HG03159 (cell line): ENCODE measurements around the gene PHACTR1.

Source experiments
- ATAC-seq: cut with Tn5 transposase; IDR thresholded peaks from one replicate; pipeline ENCODE4 v1.9.1; 2021; ENCODE audit warnings: mild to moderate bottlenecking, moderate library complexity; ENCODE audit not compliant: unreplicated experiment

The PHACTR1 gene

DNA sequence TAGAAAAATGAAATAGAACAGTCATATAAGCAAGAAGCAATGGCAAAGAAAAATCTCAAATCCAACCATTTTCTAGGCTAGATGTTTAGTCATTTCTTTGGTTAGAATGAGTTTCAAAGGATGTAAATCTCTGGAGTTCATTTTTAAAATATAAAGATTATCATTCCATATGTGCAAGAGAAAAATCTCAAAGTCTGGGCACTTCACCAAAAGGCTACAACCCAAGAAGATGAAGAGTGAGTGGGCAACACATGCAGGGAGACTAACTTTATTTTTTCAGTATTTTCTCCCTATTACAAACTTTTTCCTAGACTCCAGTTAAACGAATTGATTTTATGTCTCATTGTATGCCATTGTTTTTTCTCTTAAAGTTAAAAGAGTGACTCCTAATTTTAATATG is 83.6 kb downstream of the PHACTR1 start:
- ATAC-seq: no peak

DNA sequence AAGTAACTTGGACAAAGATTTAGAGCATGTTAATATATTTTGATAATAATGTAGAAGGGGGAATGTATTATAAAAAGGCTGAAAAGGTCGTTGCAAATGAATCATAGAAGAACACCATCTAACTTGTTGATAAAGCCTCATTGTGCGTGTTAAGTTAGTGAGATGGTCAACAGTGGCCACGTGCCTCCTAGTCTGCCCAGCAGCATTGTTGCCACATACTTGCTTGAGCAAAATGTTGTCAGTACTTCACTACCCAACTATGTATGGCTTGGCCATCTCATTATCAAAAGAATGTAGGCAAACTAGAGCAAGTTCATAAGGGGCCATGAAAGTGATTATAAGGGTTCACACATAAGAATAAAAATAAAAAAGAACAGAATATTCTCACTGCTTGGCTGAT is 84.6 kb downstream of the PHACTR1 start:
- no peak for ATAC-seq

GRCh38 chr6:12802440-12802839 is 85.9 kb downstream of the PHACTR1 start:
- no peak for ATAC-seq

DNA sequence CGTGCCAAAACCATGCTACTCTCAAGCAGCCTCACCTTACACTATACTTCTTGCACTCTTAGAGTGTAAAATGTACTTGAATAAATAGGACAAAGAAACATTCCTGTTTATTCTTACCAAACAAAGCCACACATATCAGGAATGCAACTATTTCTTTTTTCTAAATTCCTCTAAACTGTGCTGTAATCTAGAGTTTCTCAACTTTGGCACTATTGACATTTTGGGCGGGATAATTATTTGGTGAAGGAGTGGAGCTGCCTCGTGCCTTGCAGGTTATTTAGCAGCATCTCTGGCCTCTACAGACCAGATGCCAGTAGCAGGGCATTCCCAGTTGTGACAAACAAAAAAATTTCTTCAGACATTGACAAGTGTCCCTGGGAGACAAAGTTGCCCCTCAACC is 86.9 kb downstream of the PHACTR1 start:
- no peak for ATAC-seq

DNA sequence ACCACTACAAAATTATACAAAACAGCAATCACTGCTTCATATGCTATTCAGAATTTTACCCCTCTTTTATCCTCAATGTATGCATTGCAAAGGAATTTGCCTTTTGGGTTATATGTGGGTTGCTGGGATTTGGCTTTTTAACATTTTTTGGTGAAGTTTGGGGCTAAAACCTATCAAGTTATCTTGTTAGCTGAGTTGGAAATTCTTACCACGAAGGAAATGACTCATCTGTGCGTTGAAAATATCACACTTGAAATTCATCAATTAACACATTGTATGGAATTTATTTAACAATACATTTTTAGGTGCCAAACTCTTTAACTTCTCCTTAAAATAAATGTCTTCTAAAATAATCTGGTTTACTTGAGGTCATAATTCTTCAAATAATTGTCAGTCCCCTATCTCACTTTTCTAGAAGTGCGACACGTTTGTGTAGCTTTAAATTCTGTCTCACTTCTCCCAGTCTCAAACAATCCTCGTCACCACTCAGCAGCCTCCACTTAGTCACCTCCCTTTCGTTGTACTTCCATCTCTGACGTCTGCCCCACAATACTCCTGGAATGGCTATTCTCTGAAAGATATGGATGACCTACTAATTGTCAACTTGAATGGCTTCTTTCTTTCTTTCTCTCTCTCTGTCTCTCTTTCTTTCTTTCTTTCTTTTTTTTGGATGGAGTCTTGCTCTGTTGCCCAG is 88.5 kb downstream of the PHACTR1 start:
- no peak for ATAC-seq

- no peak for ATAC-seq
Observed at GRCh38 chr6:12806136-12806535, 89.6 kb downstream of the PHACTR1 start.

DNA sequence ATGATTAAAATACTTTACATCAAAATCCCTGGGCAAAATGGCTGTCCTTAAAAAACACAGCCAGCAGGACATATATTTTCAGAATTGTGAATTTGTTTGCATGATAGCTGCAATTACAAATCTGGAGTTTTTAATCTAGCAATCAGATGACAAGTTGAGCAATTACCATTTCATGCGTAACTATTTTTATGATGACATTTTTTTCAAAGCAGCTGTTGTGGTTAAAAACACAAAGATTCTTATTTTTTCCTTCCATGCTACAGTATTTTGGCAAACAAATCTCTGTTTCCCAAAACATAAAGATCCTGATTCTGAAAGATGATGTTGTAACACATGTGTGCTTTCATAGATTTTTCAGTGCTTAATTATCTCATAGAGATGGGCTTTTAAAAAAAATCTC is 90.2 kb downstream of the PHACTR1 start:
- no peak for ATAC-seq

GRCh38 chr6:12811519-12811918 is 95.0 kb downstream of the PHACTR1 start:
- no peak for ATAC-seq

- ATAC-seq: no peak
Observed at GRCh38 chr6:12813321-12813720, 96.8 kb downstream of the PHACTR1 start.

GRCh38 chr6:12814015-12814414 is 97.4 kb downstream of the PHACTR1 start:
- no peak for ATAC-seq

GRCh38 chr6:12815089-12815488 is 98.5 kb downstream of the PHACTR1 start:
- no peak for ATAC-seq

GRCh38 chr6:12815884-12816600 is 99.5 kb downstream of the PHACTR1 start:
- ATAC-seq: no peak

DNA sequence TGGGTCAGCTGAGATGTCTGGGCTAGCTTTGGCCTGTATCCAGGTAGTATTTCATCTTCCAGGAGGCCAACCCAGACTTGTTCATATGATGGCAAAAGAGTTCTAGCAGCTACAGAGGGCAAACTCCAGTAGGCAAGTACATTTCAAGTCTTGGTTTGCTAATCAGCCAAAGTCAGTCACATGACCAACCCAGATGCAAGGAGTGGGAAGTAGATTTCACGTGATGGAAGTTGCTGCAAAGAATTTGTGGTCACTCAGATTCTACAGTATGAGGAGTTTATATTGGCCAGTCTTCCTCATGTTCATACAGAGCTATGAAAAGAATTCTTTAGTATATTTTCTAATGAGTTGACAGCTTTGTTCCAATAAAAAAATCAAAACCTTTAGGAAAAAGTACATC is 101.8 kb downstream of the PHACTR1 start:
- ATAC-seq: no peak

GRCh38 chr6:12823847-12824246 is 107.3 kb downstream of the PHACTR1 start:
- no peak for ATAC-seq

GRCh38 chr6:12826584-12826983 is 110.0 kb downstream of the PHACTR1 start:
- ATAC-seq: no peak

DNA sequence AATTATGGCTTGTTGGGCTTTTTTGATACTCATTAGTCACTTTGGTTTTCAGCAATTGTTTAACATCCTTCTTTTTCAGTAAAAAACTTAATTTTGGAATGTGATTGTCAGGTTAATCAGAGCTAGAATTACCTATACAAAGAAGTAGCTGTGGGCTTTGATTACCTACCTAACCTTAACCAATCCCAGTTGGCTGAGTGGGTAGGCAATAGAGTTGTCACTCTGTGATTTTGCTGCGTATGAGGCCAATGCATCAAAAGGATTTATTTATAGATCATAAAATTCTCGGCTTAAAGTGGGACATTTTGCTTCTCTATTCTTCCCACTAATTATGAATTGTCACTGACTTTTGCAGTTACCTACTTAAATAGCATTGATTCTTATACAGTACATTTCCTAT is 111.4 kb downstream of the PHACTR1 start:
- no peak for ATAC-seq

GRCh38 chr6:12832226-12832735 is 115.7 kb downstream of the PHACTR1 start:
- no peak for ATAC-seq

DNA sequence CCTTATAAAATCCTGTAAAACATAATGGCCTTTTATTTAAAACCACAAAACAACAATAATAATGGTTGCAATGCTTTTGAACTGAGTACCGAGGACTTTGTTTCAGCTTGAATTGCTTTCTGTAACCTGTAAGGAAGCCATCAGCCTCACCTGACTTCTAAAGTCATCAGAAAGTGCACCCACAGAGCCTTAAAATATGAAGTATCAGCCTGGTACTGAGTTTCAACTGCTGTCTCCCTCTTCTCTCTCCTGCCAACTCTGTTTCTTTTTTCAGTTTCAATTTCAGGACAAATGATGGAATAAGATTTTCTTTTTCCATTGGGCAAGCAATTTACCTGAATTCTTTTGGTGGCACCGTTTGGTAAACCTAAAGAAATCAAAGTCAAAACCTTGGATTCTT is 119.4 kb downstream of the PHACTR1 start:
- ATAC-seq: no peak

DNA sequence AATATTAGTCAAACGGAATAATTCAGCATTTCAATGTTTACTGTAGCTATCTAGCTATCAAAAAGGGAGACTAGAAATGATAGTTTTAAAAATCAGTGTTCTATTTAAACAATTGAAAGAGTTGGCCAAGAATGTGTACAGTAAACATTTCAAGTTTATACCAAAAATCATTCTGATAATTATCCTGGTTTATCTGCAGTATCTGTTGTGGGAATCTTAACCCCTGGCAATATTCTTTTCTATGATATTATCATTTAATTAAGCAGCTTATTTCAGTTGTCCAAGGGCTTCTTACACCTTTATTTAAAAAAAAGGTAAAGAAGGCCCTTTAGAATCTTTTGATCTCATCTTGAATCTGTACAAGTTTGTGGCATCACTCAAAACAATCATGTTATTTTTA is 125.1 kb downstream of the PHACTR1 start:
- no peak for ATAC-seq

DNA sequence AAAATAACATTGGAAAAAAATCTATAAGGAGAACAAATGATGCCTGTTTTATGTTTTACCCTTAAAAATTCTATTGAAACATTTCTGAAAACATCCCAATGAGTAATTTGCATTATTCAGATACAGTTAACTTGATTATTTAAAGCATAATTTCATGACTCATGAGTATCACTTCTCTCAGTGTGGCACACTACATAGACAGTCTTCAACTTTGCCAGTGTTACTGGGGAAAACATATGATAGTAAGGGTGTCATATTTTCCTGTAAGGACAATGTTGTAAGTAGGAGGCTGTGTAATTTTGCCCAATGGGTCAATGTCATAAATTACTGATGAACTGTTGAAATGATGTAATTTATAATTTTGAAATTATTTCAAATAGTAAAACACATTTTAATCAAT is 125.5 kb downstream of the PHACTR1 start:
- no peak for ATAC-seq

- ATAC-seq: no peak
Observed at GRCh38 chr6:12842658-12843057, 126.1 kb downstream of the PHACTR1 start.
